Measurements from ENCODE around the gene REEP3. TPM values are rescaled to one million over a fixed set of nuclear protein-coding genes. Genes with fewer than 3 reads are reported as not detected.
A peak's percentile ranks its signal among the peaks of the same experiment; 100 is the strongest.

The REEP3 gene
- total RNA-seq, 4 donors from 2014 or later, result 45.9 to 67.4 (median 63.3) TPM

- H3K4me3 ChIP-seq, result no peak overlapping the region
- TF ChIP-seq POLR2A (IDR thresholded peaks at IDR 0.05), result no peak
- TF ChIP-seq EP300 (IDR thresholded peaks at IDR 0.05), result no peak
- TF ChIP-seq CTCF (IDR thresholded peaks at IDR 0.05), result no peak
- no peak for DNase-seq (ENCODE audit: low spot score in 2 of 2)
- no peaks in the 10 kb centered on the region for H3K9me3 ChIP-seq
- peaks cover 0 to 30% (median 10%) of the 10 kb centered on the region in 4 donors for H3K4me1 ChIP-seq
- peaks cover 0 to 5% (median 0%) of the 10 kb centered on the region in 3 donors for H3K36me3 ChIP-seq
- no peak overlapping the region for H3K27ac ChIP-seq
- 76 to 83% methylated on average over 8 of the region's 8 CpGs for WGBS, 2 donors
- H3K27me3 ChIP-seq, result no peaks in the 10 kb centered on the region
These were observed 106.2 kb downstream of the REEP3 start for GRCh38 chr10:63627396-63627795.

GRCh38 chr10:63627881-63628296, 106.7 kb downstream of the REEP3 start:
- Histone ChIP-seq H3K36me3 (peaks cover 0 to under 1% (median 0%) of the 10 kb centered on the region in 3 donors), H3K9me3 (no peaks in the 10 kb centered on the region), H3K4me3 (no peak overlapping the region), H3K4me1 (peaks cover 0 to 30% (median 10%) of the 10 kb centered on the region in 4 donors), H3K27ac (peak overlapping the region in 2 of 4 donors; percentile 94 to 99), H3K27me3 (no peaks in the 10 kb centered on the region)
- WGBS, 2 donors, result 68 to 70% methylated on average over 2 of the region's 2 CpGs
- no peak for DNase-seq (ENCODE audit: low spot score in 2 of 2)
- TF ChIP-seq CTCF (IDR thresholded peaks at IDR 0.05), result no peak
- no peak for TF ChIP-seq EP300 (IDR thresholded peaks at IDR 0.05)
- TF ChIP-seq POLR2A (IDR thresholded peaks at IDR 0.05), result no peak

- DNase-seq (ENCODE audit: low spot score in 2 of 2), result peak; percentile 16 to 46
- TF ChIP-seq EP300 (IDR thresholded peaks at IDR 0.05), result no peak
- no peak for TF ChIP-seq POLR2A (IDR thresholded peaks at IDR 0.05)
- no peak for TF ChIP-seq CTCF (IDR thresholded peaks at IDR 0.05)
- no peaks in the 10 kb centered on the region for H3K27me3 ChIP-seq
These were observed 107.5 kb downstream of the REEP3 start for GRCh38 chr10:63628526-63629362.

GRCh38 chr10:63629363-63630084, 108.3 kb downstream of the REEP3 start:
- H3K4me1 ChIP-seq, result peaks cover 0 to 30% (median 10%) of the 10 kb centered on the region in 4 donors
- peak overlapping the region; percentile 53 to 75 (median 70) for H3K4me3 ChIP-seq
- peak overlapping the region; percentile 90 to 99 (median 94) for H3K27ac ChIP-seq
- H3K27me3 ChIP-seq, result no peaks in the 10 kb centered on the region
- peak; percentile 94 for DNase-seq (ENCODE audit: low spot score in 2 of 2)
- WGBS, 2 donors, result 0 to 1% methylated on average over 23 of the region's 24 CpGs
- TF ChIP-seq POLR2A (IDR thresholded peaks at IDR 0.05) (no peak), CTCF (IDR thresholded peaks at IDR 0.05) (peak; percentile 68 to 88 (median 80)), EP300 (IDR thresholded peaks at IDR 0.05) (peak in 1 of 2 donors; percentile 91)
- no peaks in the 10 kb centered on the region for H3K9me3 ChIP-seq
- H3K36me3 ChIP-seq, result no peaks in the 10 kb centered on the region

More at GRCh38 chr10:63628526-63629362, 107.5 kb downstream of the REEP3 start:
- H3K27ac ChIP-seq, result peak overlapping the region; percentile 90 to 99 (median 94)
- no peaks in the 10 kb centered on the region for H3K36me3 ChIP-seq
- H3K9me3 ChIP-seq, result no peaks in the 10 kb centered on the region
- WGBS, 2 donors, result 2% methylated on average over 16 of the region's 16 CpGs
- H3K4me3 ChIP-seq, result peak overlapping the region; percentile 53 to 75 (median 70)
- H3K4me1 ChIP-seq, result peaks cover 0 to 30% (median 10%) of the 10 kb centered on the region in 4 donors
